Right lobe of liver (tissue), 4 donors: Measurements from ENCODE around the gene FERMT1.

Experiments used
- CTCF ChIP-seq, 4 donors: fragments of 200-600 bp in 3 of 4; fragments of 450-650 bp in 1 of 4; IDR thresholded peaks; one replicate each; pipeline versions ENCODE4 v1.5.1 to v1.8.0; 2016 to 2022; ENCODE audit warnings: antibody characterized with exemption in 4 of 4, mild to moderate bottlenecking in 2 of 4
- POLR2A ChIP-seq: fragments of 450-650 bp; IDR thresholded peaks from one replicate; pipeline ENCODE4 v1.6.1; 2017; ENCODE audit warnings: antibody characterized with exemption, mild to moderate bottlenecking
- donor health status: DM: no; HTN: no; CAD: no.
- donor health status: DM: no; HTN: no; CAD: no.
- donor health status: DM: no; HTN: yes; CAD: no.

- no peak for TF ChIP-seq CTCF (IDR thresholded peaks at IDR 0.05)
- TF ChIP-seq POLR2A: no peak
These were observed 65.7 kb downstream of the FERMT1 start for GRCh38 chr20:6057139-6057538.
